GM23338 (cell line): ENCODE data around the gene KIAA0232.

Source experiments
- CREB1 ChIP-seq: fragments of 250-450 bp; sonication (Bioruptor Pico); IDR thresholded peaks from 2 replicates; pipeline ENCODE4 v1.5.0; 2020; ENCODE audit warnings: low read depth, mild to moderate bottlenecking, moderate library complexity
- EZH2 ChIP-seq: fragments of 200-600 bp; sonication (generic); IDR thresholded peaks from one replicate; pipeline ENCODE4 v1.8.0; 2017; ENCODE audit warnings: antibody characterized with exemption, mild to moderate bottlenecking, low read depth; ENCODE audit not compliant: unreplicated experiment
- EZH2phosphoT487 ChIP-seq: fragments of 200-600 bp; sonication (generic); IDR thresholded peaks from one replicate; pipeline ENCODE4 v1.8.1; 2018; ENCODE audit warnings: antibody characterized with exemption; ENCODE audit not compliant: unreplicated experiment
- POLR2AphosphoS5 ChIP-seq: IDR thresholded peaks from 2 replicates; pipeline ENCODE4 v1.6.1; 2016; ENCODE audit warnings: antibody characterized with exemption, low read depth
- STAT1 ChIP-seq: IDR thresholded peaks from one replicate; pipeline ENCODE4 v1.6.1; 2016; ENCODE audit warnings: antibody characterized with exemption; ENCODE audit not compliant: unreplicated experiment
- ZNF331 ChIP-seq: fragments of 250-450 bp; sonication (Bioruptor Pico); IDR thresholded peaks from 2 replicates; pipeline ENCODE4 v1.5.0; 2020; ENCODE audit warnings: low read depth, mild to moderate bottlenecking, moderate library complexity
- TF ChIP-seq, protein P1 (sequence below), 2 experiments: fragments of 200-600 bp in 1 of 2; sonication (generic) in 1 of 2; conservative IDR thresholded peaks; 2 replicates each; pipeline versions ENCODE4 v1.5.1 to v1.6.1; 2016 to 2017; ENCODE audit warnings: antibody characterized with exemption in 2 of 2, low read depth in 2 of 2, mild to moderate bottlenecking in 2 of 2, moderate library complexity in 1 of 2
- TF ChIP-seq, protein P2 (sequence below): IDR thresholded peaks from one replicate; pipeline ENCODE4 v1.6.1; 2018; ENCODE audit warnings: antibody characterized with exemption; ENCODE audit not compliant: unreplicated experiment

- TF ChIP-seq POLR2AphosphoS5 (no peak), STAT1 (no peak), EZH2 (no peak), CREB1 (CRISPR knock-in tag) (no peak), ZNF331 (CRISPR knock-in tag) (no peak), EZH2phosphoT487 (no peak)
- TF ChIP-seq, protein P1, sequence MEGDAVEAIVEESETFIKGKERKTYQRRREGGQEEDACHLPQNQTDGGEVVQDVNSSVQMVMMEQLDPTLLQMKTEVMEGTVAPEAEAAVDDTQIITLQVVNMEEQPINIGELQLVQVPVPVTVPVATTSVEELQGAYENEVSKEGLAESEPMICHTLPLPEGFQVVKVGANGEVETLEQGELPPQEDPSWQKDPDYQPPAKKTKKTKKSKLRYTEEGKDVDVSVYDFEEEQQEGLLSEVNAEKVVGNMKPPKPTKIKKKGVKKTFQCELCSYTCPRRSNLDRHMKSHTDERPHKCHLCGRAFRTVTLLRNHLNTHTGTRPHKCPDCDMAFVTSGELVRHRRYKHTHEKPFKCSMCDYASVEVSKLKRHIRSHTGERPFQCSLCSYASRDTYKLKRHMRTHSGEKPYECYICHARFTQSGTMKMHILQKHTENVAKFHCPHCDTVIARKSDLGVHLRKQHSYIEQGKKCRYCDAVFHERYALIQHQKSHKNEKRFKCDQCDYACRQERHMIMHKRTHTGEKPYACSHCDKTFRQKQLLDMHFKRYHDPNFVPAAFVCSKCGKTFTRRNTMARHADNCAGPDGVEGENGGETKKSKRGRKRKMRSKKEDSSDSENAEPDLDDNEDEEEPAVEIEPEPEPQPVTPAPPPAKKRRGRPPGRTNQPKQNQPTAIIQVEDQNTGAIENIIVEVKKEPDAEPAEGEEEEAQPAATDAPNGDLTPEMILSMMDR (conservative IDR thresholded peaks at IDR 0.05; ENCODE audit: low read depth in 2 of 2), result no peak
- TF ChIP-seq, protein P2, sequence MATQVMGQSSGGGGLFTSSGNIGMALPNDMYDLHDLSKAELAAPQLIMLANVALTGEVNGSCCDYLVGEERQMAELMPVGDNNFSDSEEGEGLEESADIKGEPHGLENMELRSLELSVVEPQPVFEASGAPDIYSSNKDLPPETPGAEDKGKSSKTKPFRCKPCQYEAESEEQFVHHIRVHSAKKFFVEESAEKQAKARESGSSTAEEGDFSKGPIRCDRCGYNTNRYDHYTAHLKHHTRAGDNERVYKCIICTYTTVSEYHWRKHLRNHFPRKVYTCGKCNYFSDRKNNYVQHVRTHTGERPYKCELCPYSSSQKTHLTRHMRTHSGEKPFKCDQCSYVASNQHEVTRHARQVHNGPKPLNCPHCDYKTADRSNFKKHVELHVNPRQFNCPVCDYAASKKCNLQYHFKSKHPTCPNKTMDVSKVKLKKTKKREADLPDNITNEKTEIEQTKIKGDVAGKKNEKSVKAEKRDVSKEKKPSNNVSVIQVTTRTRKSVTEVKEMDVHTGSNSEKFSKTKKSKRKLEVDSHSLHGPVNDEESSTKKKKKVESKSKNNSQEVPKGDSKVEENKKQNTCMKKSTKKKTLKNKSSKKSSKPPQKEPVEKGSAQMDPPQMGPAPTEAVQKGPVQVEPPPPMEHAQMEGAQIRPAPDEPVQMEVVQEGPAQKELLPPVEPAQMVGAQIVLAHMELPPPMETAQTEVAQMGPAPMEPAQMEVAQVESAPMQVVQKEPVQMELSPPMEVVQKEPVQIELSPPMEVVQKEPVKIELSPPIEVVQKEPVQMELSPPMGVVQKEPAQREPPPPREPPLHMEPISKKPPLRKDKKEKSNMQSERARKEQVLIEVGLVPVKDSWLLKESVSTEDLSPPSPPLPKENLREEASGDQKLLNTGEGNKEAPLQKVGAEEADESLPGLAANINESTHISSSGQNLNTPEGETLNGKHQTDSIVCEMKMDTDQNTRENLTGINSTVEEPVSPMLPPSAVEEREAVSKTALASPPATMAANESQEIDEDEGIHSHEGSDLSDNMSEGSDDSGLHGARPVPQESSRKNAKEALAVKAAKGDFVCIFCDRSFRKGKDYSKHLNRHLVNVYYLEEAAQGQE, result no peak
These were observed 57.8 kb downstream of the KIAA0232 start for GRCh38 chr4:6840062-6840976.
